Measurements from ENCODE around the gene HDAC2.
"Not testable (repeated sequence)": the region's sequence is repeated elsewhere in the genome, so short reads cannot be mapped to it uniquely, and the experiment has no call there.

DNA sequence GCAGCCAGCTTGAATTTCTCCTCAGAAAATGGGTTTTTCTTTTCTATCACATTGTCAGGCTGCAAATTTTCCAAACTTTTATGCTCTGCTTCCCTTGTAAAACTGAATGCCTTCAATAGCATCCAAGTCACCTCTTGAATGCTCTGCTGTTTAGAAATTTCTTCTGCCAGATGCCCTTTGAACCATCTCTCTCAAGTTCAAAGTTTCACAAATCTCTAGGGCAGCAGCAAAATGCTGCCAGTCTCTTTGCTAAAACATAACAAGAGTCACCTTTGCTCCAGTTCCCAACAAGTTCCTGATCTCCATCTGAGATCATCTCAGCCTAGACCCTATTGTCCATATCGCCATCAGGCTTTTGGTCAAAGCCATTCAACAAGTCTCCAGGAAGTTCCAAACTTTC, 60.7 kb downstream of the HDAC2 start:
- TF ChIP-seq EZH2 (IDR thresholded peaks at IDR 0.05; ENCODE audit: low read length) = not testable (repeated sequence)
- TF ChIP-seq, protein P1, sequence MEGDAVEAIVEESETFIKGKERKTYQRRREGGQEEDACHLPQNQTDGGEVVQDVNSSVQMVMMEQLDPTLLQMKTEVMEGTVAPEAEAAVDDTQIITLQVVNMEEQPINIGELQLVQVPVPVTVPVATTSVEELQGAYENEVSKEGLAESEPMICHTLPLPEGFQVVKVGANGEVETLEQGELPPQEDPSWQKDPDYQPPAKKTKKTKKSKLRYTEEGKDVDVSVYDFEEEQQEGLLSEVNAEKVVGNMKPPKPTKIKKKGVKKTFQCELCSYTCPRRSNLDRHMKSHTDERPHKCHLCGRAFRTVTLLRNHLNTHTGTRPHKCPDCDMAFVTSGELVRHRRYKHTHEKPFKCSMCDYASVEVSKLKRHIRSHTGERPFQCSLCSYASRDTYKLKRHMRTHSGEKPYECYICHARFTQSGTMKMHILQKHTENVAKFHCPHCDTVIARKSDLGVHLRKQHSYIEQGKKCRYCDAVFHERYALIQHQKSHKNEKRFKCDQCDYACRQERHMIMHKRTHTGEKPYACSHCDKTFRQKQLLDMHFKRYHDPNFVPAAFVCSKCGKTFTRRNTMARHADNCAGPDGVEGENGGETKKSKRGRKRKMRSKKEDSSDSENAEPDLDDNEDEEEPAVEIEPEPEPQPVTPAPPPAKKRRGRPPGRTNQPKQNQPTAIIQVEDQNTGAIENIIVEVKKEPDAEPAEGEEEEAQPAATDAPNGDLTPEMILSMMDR (optimal IDR thresholded peaks at IDR 0.05 in 1 of 3, IDR thresholded peaks at IDR 0.05 in 1 of 3, conservative IDR thresholded peaks at IDR 0.05 in 1 of 3; ENCODE audit: extremely low read depth in 1 of 3, insufficient read depth in 2 of 3, low read length in 3 of 3) = not testable (repeated sequence)
